B cell (primary cell): Measurements from ENCODE around the gene ANKRD7. TPM values are rescaled to one million over a fixed set of nuclear protein-coding genes. Genes with fewer than 3 reads are reported as not detected.

Source experiments
- ATAC-seq: fragments of 200-7000 bp; cut with Tn5 transposase; one replicate; pipeline ENCODE4 v1.10.0; 2021; ENCODE audit warnings: low read depth, mild to moderate bottlenecking, moderate number of reproducible peaks, moderate library complexity
- CTCF ChIA-PET: fragments of 350-600 bp; sonication (Branson Sonifier 250); formaldehyde crosslinking; loops from one replicate; lab custom pipeline; 2021; ENCODE audit warnings: antibody characterized with exemption, inconsistent platforms; lab: Charles Lee
- POLR2A ChIA-PET: fragments of 350-600 bp; sonication (Branson Sonifier 250); formaldehyde crosslinking; loops from one replicate; lab custom pipeline; 2021; ENCODE audit warnings: antibody characterized with exemption; lab: Charles Lee
- DNase-seq: peaks from one replicate; pipeline ENCODE4 v3.0.0; 2013
- H2AFZ ChIP-seq: 2 replicates; pipeline ENCODE4 v1.6.1; 2012; ENCODE audit warnings: mild to moderate bottlenecking, low read depth, low read length; ENCODE audit not compliant: insufficient read depth, poor library complexity, severe bottlenecking
- H3K27ac ChIP-seq, 2 donors: 1 replicate in 1 of 2; 2 replicates in 1 of 2; pipeline ENCODE4 v1.5.1; 2012 to 2013; ENCODE audit warnings: low read length in 2 of 2, mild to moderate bottlenecking in 2 of 2, moderate library complexity in 1 of 2
- H3K27me3 ChIP-seq, 4 experiments: fragments of 200-600 bp in 1 of 4; sonication (generic) in 1 of 4; replicated peaks in 1 of 4; 1 replicate in 2 of 4; 2 replicates in 2 of 4; pipeline versions ENCODE4 v1.6.1 to v1.7.0; 2013 to 2016; ENCODE audit warnings: low read length in 3 of 4, mild to moderate bottlenecking in 2 of 4, mixed read lengths in 1 of 4, moderate library complexity in 1 of 4; ENCODE audit not compliant: insufficient read depth in 4 of 4, control insufficient read depth in 3 of 4; ENCODE audit errors: control extremely low read depth in 1 of 4
- H3K36me3 ChIP-seq, 2 experiments: replicated peaks in 1 of 2; 1 replicate in 1 of 2; 2 replicates in 1 of 2; pipeline versions ENCODE4 v1.6.1 to v1.7.1; 2013; ENCODE audit warnings: low read length in 1 of 2; ENCODE audit not compliant: insufficient read depth in 2 of 2, control insufficient read depth in 1 of 2; ENCODE audit errors: control extremely low read depth in 1 of 2, extremely low read depth in 1 of 2
- H3K4me1 ChIP-seq, 2 donors: fragments of 200-600 bp in 1 of 2; sonication (generic) in 1 of 2; 1 replicate in 1 of 2; 2 replicates in 1 of 2; pipeline versions ENCODE4 v1.5.1 to v1.6.1; 2013 to 2017; ENCODE audit warnings: low read length in 2 of 2; ENCODE audit not compliant: control insufficient read depth in 2 of 2, insufficient read depth in 2 of 2
- H3K4me2 ChIP-seq: replicated peaks from 2 replicates; pipeline ENCODE3; 2012; ENCODE audit warnings: mild to moderate bottlenecking, low read depth, low read length; ENCODE audit not compliant: poor library complexity, severe bottlenecking
- H3K4me3 ChIP-seq, 5 experiments: fragments of 200-600 bp in 1 of 5; sonication (generic) in 1 of 5; 1 replicate in 3 of 5; 2 replicates in 2 of 5; pipeline versions ENCODE4 v1.5.1 to v1.7.0; 2011 to 2016; ENCODE audit warnings: low read length in 4 of 5, mild to moderate bottlenecking in 4 of 5, low read depth in 2 of 5, control low read depth in 1 of 5, moderate library complexity in 1 of 5; ENCODE audit not compliant: insufficient read depth in 1 of 5; ENCODE audit errors: control extremely low read depth in 1 of 5, extremely low read depth in 1 of 5
- H3K79me2 ChIP-seq: fragments of 200-600 bp; sonication (generic); one replicate; pipeline ENCODE4 v1.6.0; 2016; ENCODE audit warnings: low read length; ENCODE audit not compliant: control insufficient read depth, insufficient read depth
- H3K9ac ChIP-seq: fragments of 200-600 bp; sonication (generic); 2 replicates; pipeline ENCODE4 v1.6.1; 2017; ENCODE audit warnings: mild to moderate bottlenecking, low read length, moderate library complexity
- H3K9me3 ChIP-seq, 3 donors: one replicate each; pipeline versions ENCODE4 v1.6.1 to v1.7.1; 2013; ENCODE audit warnings: low read length in 2 of 3; ENCODE audit not compliant: control insufficient read depth in 2 of 3, insufficient read depth in 1 of 3; ENCODE audit errors: control extremely low read depth in 1 of 3
- H4K20me1 ChIP-seq: 2 replicates; pipeline ENCODE4 v1.6.0; 2012; ENCODE audit warnings: mild to moderate bottlenecking, low read length; ENCODE audit not compliant: insufficient read depth, control insufficient read depth, poor library complexity, severe bottlenecking
- H3K27ac Mint-ChIP-seq: one replicate; pipeline ENCODE4 v1.8.0; 2021; ENCODE audit warnings: mixed read lengths
- H3K27me3 Mint-ChIP-seq: one replicate; pipeline ENCODE4 v1.8.0; 2021; ENCODE audit warnings: mixed read lengths
- H3K4me1 Mint-ChIP-seq: one replicate; pipeline ENCODE4 v1.8.0; 2021; ENCODE audit warnings: mixed read lengths
- H3K4me3 Mint-ChIP-seq: one replicate; pipeline ENCODE4 v1.8.0; 2021; ENCODE audit warnings: mixed read lengths
- H3K9me3 Mint-ChIP-seq: one replicate; pipeline ENCODE4 v1.8.0; 2022; ENCODE audit warnings: mixed read lengths; ENCODE audit not compliant: insufficient read depth
- CTCF ChIP-seq: fragments of 200-600 bp; IDR thresholded peaks from one replicate; pipeline ENCODE4 v1.8.0; 2022; ENCODE audit warnings: antibody characterized with exemption, mild to moderate bottlenecking
- EZH2 ChIP-seq: IDR thresholded peaks from 2 replicates; pipeline ENCODE4 v1.6.1; 2012; ENCODE audit warnings: borderline replicate concordance, low read depth, mild to moderate bottlenecking, moderate library complexity, low read length; ENCODE audit not compliant: insufficient read depth, poor library complexity, severe bottlenecking
- intact Hi-C: fragments of 100-400 bp; cut with micrococcal nuclease; formaldehyde crosslinking; loops from one replicate; pipeline ENCODE4 v1.10.0; 2022
- polyA plus RNA-seq: library from polyadenylated mRNA; depleted of rRNA; stranded (reverse); fragments of >200 nt; gene quantifications from 2 replicates; pipeline ENCODE4 v1.2.3, GENCODE V29; 2012
- total RNA-seq, 2 donors: library from RNA; stranded (reverse); fragments of 120-200 nt in 1 of 2; gene quantifications; 1 replicate in 1 of 2; 2 replicates in 1 of 2; pipeline versions ENCODE4 v1.2.3 to v1.2.4, GENCODE V29; 2013 to 2022

Gene ANKRD7
- total and polyA plus RNA-seq, 2 donors (not counting 1 experiment from before 2014, with no cell fraction given): not detected

GRCh38 chr7:118289476-118289875 is 65.0 kb downstream of the ANKRD7 start:
- no peak overlapping the region for H3K27ac Mint-ChIP-seq
- intact Hi-C loops: no loop called here
- peaks cover 11% of the 10 kb centered on the region for H3K9me3 Mint-ChIP-seq
- Histone ChIP-seq H3K4me3 (no peak overlapping the region), H2AFZ (no peak overlapping the region), H3K79me2 (no peaks in the 10 kb centered on the region), H4K20me1 (no peaks in the 10 kb centered on the region), H3K27ac (no peak overlapping the region), H3K36me3 (no peaks in the 10 kb centered on the region), H3K9ac (no peak overlapping the region), H3K9me3 (peaks cover 15 to 41% (median 29%) of the 10 kb centered on the region in 3 donors), H3K4me2 (no peak overlapping the region), H3K27me3 (peaks cover 0 to 35% (median 17%) of the 10 kb centered on the region in 4 experiments), H3K4me1 (peaks cover 9 to 24% of the 10 kb centered on the region in 2 donors)
- H3K27me3 Mint-ChIP-seq: peaks cover 19% of the 10 kb centered on the region
- ATAC-seq (no peak), DNase-seq (no peak)
- H3K4me1 Mint-ChIP-seq: peaks cover 18% of the 10 kb centered on the region
- TF ChIP-seq EZH2 (no peak), CTCF (no peak)
- ChIA-PET CTCF (no interaction called here), POLR2A (no interaction called here)
- H3K4me3 Mint-ChIP-seq: no peak overlapping the region

Other genes starting within 250 kb of the ANKRD7 start
- 64.3 TPM in 2 replicates for gene LSM8, start 40.5 kb upstream of the ANKRD7 start, total RNA-seq
- 65.2 and 178 TPM in 2 replicates for gene LSM8, start 40.5 kb upstream of the ANKRD7 start, polyA plus RNA-seq